Smooth muscle cell of the coronary artery (primary cell): ENCODE measurements around the gene IL17RD. TPM values are rescaled to one million over a fixed set of nuclear protein-coding genes. Genes with fewer than 3 reads are reported as not detected.

Source experiments
- total RNA-seq: library from RNA; depleted of rRNA; stranded (reverse); fragments of >200 nt; gene quantifications from 2 replicates; pipeline ENCODE4 v1.2.3, GENCODE V29; 2014; ENCODE audit warnings: low replicate concordance

Gene IL17RD
- total RNA-seq: 2.7 and 3.6 TPM in 2 replicates

DNA sequence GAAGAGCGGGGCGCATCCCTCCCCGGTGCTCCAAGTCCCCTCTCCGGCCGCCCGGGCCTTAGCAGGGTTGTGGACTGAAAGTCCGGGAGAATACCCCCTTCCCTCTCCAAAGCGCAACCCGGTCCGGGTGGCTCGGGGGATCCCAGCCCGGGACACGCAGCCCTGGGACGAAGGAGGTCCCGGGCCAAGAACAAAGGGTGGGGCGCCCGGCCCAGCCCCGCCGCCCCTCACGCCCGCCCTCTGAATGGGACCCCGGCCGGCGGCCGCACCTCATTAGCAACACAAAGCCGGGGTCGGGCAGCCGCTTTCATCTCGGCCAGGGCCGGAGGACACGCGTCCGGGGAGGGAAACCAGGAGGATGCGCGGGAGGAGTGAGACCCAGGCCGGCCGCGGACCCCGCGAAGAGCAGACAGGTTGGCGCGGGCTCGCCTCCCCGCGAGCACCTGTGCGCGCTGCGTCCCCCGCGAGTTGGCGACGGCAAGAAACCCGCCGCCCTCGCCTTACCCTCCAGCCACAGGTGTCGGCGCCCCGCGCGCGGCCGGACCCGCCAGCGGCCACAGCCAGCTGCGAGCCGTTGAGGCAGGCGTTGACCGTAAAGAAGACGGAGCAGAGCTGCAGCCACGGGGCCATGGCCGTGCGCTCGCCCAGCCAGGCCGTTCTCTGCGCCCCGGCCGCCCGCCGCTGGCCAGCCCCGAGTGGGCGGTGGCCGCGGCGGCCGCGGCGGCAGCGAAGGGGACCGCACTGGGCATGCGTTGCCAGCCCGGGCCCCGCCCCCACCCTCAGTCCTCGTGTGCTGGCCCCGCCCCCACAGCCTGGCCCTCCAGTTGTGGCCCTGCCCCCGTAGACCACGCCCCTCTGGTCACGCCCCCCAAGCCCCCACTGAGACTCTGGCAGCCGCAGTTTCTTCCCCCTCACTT lies at the start of gene IL17RD:
Gene IL17RD, minus strand, starts transcription at position 697 of the 917 bp plus-strand sequence. Its CDS starts 67 bp downstream, at position 630.

DNA sequence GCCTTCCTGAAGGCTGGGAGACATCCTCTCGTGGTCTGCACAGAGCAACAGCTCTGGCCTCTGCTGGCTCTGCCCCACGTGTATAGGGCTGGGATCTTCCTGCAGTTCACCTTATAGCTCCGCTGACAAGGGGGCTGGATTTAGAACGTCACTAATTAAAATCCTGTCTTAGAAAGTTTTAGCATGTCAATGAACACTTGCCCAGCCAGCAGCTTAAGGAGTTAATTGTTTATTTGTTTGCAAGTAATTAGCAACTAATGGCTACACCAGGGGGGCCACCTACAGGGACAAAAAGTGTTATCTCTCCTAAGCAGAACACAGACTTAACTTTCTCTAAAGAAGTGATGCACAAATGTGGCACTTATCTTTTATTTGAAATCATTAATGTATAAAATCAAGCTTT lies 34.7 kb upstream of the IL17RD start, which contains the start of gene HESX1:
Gene HESX1, minus strand, starts transcription at position 84 of the 403 bp plus-strand sequence. Its CDS starts 60 bp downstream, at position 24.

DNA sequence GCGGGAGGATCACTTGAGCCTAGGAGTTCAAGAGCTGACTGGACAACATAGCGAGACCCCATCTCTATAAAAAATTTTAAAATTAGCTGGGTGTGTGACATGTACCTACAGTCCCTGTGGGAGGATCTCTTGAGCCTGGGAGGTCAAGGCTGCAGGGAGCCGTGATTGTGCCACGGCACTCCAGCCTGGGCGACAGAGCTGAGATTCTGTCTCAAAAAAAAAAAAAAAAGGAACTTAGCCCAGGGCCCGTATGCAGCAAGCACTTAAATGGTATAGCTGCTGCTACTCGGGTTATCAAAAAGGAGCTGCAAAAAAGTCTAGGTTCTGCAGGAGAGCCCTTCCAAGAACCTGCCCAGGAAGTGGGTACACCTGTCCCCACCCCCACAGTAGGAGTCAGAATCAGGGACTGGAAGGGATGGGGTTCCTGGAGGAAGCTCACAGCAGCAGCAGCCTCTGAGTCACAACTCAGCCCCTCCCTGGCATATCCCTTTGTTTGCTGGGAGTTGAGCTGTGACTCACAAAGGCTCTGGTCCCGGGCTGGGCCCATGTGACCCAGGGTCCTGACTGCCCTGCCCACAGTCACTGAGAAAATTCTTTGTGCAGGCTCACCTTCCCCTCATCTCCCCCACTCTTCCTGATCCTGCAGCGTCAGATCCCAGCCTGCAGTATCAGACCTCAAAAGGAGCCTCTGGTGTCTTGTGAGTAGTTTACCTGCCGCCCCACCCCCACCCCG lies 104.9 kb downstream of the IL17RD start, which contains the start of gene SPATA12:
Gene SPATA12, plus strand, starts transcription at position 576 of the 733 bp plus-strand sequence. CDS start 13,031 bp downstream, outside the sequence.

Other genes with a start within 250 kb of the IL17RD start
- under 0.01 and 0.23 TPM in 2 replicates for gene SPATA12, start 104.7 kb downstream of the IL17RD start, total RNA-seq
- 0.15 TPM in 1 of 2 replicates, not detected in the other for gene HESX1, start 34.6 kb upstream of the IL17RD start, total RNA-seq
- gene APPL1, start 62.4 kb upstream of the IL17RD start, total RNA-seq: 33.5 and 35.7 TPM in 2 replicates
- gene ASB14, start 127.3 kb upstream of the IL17RD start, total RNA-seq: 0.12 TPM in 1 of 2 replicates, not detected in the other